ENCODE results near the gene MMP24. TPM values are rescaled to one million over a fixed set of nuclear protein-coding genes. Genes with fewer than 3 reads are reported as not detected.
A peak's percentile ranks its signal among the peaks of the same experiment; 100 is the strongest.

The MMP24 gene
- total RNA-seq, 1 experiment from 2014 or later: not detected

GRCh38 chr20:35285806-35286076 is 59.3 kb downstream of the MMP24 start:
- intact Hi-C loops (cut with micrococcal nuclease): no loop called here
- H3K27me3 Mint-ChIP-seq (ENCODE audit: insufficient read depth, unreplicated experiment): no peaks in the 10 kb centered on the region
- H3K4me3 Mint-ChIP-seq (ENCODE audit: unreplicated experiment): peak overlapping the region; percentile 89
- no peak for DNase-seq (ENCODE audit: unreplicated experiment)
- POLR2A ChIA-PET: interaction anchor here (0.7 to 1.0 kb wide), 2 partner anchors 58 to 171 kb away, joined by 3 read pairs; no protein-coding TSS in a partner anchor
- H3K4me1 Mint-ChIP-seq (ENCODE audit: insufficient read depth, unreplicated experiment): peaks cover 14% of the 10 kb centered on the region
- no peak for TF ChIP-seq CTCF (IDR thresholded peaks at IDR 0.05; ENCODE audit: unreplicated experiment)
- peak overlapping the region; percentile 81 for H3K27ac Mint-ChIP-seq (ENCODE audit: low read depth, unreplicated experiment)
- peaks cover 25% of the 10 kb centered on the region for H3K36me3 Mint-ChIP-seq (ENCODE audit: insufficient read depth, unreplicated experiment)
- BruUV-seq (replicated peaks): no TSS peak
- CTCF ChIA-PET: interaction anchor here (1.6 kb wide), 1 partner anchor 18 kb away, joined by 4 read pairs; no protein-coding TSS in a partner anchor
- no peaks in the 10 kb centered on the region for H3K9me3 Mint-ChIP-seq (ENCODE audit: unreplicated experiment)

GRCh38 chr20:35286077-35286898 is 59.8 kb downstream of the MMP24 start:
- Mint-ChIP-seq H3K9me3 (ENCODE audit: unreplicated experiment) (no peaks in the 10 kb centered on the region), H3K36me3 (ENCODE audit: insufficient read depth, unreplicated experiment) (peaks cover 20% of the 10 kb centered on the region), H3K27ac (ENCODE audit: low read depth, unreplicated experiment) (peak overlapping the region; percentile 81), H3K27me3 (ENCODE audit: insufficient read depth, unreplicated experiment) (no peaks in the 10 kb centered on the region), H3K4me3 (ENCODE audit: unreplicated experiment) (peak overlapping the region; percentile 89), H3K4me1 (ENCODE audit: insufficient read depth, unreplicated experiment) (peaks cover 14% of the 10 kb centered on the region)
- ChIA-PET CTCF (interaction anchor here (0.5 to 1.6 kb wide), 6 partner anchors 16 to 161 kb away, joined by 3 to 4 read pairs (median 4); partner anchors contain the start of gene GDF5), POLR2A (interaction anchor here (0.5 to 2.2 kb wide), 7 partner anchors 10 to 170 kb away, joined by 3 to 6 read pairs (median 4); partner anchors contain the start of gene CEP250)
- no TSS peak for BruUV-seq (replicated peaks)
- no peak for TF ChIP-seq CTCF (IDR thresholded peaks at IDR 0.05; ENCODE audit: unreplicated experiment)
- DNase-seq (ENCODE audit: unreplicated experiment): no peak
- intact Hi-C loops (cut with micrococcal nuclease): no loop called here

GRCh38 chr20:35286899-35287508 is 60.5 kb downstream of the MMP24 start:
- BruUV-seq (replicated peaks): no TSS peak
- DNase-seq (ENCODE audit: unreplicated experiment): no peak
- intact Hi-C loops (cut with micrococcal nuclease): no loop called here
- CTCF ChIA-PET: interaction anchor here (0.5 to 1.6 kb wide), 7 partner anchors 15 to 182 kb away, joined by 3 to 4 read pairs (median 4); partner anchors contain the start of gene GDF5
- Mint-ChIP-seq H3K4me1 (ENCODE audit: insufficient read depth, unreplicated experiment) (peaks cover 14% of the 10 kb centered on the region), H3K9me3 (ENCODE audit: unreplicated experiment) (no peaks in the 10 kb centered on the region), H3K4me3 (ENCODE audit: unreplicated experiment) (no peak overlapping the region), H3K36me3 (ENCODE audit: insufficient read depth, unreplicated experiment) (peaks cover 13% of the 10 kb centered on the region), H3K27me3 (ENCODE audit: insufficient read depth, unreplicated experiment) (no peaks in the 10 kb centered on the region), H3K27ac (ENCODE audit: low read depth, unreplicated experiment) (no peak overlapping the region)
- POLR2A ChIA-PET: interaction anchor here (0.5 to 2.2 kb wide), 6 partner anchors 9 to 168 kb away, joined by 3 to 6 read pairs (median 4); partner anchors contain the start of gene CEP250
- TF ChIP-seq CTCF (IDR thresholded peaks at IDR 0.05; ENCODE audit: unreplicated experiment): no peak
